Omental fat pad (tissue), 4 donors: Measurements from ENCODE around the gene CACNA1A. TPM values are rescaled to one million over a fixed set of nuclear protein-coding genes. Genes with fewer than 3 reads are reported as not detected.

ENCODE experiments used
- ATAC-seq: fragments of 150-250 bp; one replicate; pipeline ENCODE4 v1.9.1; 2016; ENCODE audit warnings: mild to moderate bottlenecking, moderate library complexity; ENCODE audit not compliant: low FRiP score
- DNase-seq: peaks from one replicate; pipeline ENCODE4 v3.0.0-alpha.2; 2019; ENCODE audit warnings: low spot score
- total RNA-seq, 4 donors: library from RNA; depleted of rRNA; stranded (reverse); fragments of >200 nt; gene quantifications; one replicate each; pipeline ENCODE4 v1.1.0, GENCODE V29; 2016
- TF ChIP-seq, protein P1 (sequence below), 3 donors: fragments of 450-650 bp; IDR thresholded peaks; one replicate each; pipeline ENCODE4 v1.5.1; 2016 to 2017; ENCODE audit warnings: antibody characterized with exemption in 3 of 3, mild to moderate bottlenecking in 3 of 3, moderate library complexity in 2 of 3

CACNA1A gene
- total RNA-seq, 4 donors from 2014 or later = 0.44 to 2.7 (median 0.71) TPM

GRCh38 chr19:13255719-13256059 lies 250.6 kb downstream of the CACNA1A start:
- DNase-seq (no peak), ATAC-seq (no peak)
- TF ChIP-seq, protein P1, sequence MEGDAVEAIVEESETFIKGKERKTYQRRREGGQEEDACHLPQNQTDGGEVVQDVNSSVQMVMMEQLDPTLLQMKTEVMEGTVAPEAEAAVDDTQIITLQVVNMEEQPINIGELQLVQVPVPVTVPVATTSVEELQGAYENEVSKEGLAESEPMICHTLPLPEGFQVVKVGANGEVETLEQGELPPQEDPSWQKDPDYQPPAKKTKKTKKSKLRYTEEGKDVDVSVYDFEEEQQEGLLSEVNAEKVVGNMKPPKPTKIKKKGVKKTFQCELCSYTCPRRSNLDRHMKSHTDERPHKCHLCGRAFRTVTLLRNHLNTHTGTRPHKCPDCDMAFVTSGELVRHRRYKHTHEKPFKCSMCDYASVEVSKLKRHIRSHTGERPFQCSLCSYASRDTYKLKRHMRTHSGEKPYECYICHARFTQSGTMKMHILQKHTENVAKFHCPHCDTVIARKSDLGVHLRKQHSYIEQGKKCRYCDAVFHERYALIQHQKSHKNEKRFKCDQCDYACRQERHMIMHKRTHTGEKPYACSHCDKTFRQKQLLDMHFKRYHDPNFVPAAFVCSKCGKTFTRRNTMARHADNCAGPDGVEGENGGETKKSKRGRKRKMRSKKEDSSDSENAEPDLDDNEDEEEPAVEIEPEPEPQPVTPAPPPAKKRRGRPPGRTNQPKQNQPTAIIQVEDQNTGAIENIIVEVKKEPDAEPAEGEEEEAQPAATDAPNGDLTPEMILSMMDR (IDR thresholded peaks at IDR 0.05) = no peak

GRCh38 chr19:13255041-13255718 lies 251.1 kb downstream of the CACNA1A start:
- DNase-seq (no peak), ATAC-seq (no peak)
- TF ChIP-seq, protein P1 (IDR thresholded peaks at IDR 0.05) = no peak

DNA sequence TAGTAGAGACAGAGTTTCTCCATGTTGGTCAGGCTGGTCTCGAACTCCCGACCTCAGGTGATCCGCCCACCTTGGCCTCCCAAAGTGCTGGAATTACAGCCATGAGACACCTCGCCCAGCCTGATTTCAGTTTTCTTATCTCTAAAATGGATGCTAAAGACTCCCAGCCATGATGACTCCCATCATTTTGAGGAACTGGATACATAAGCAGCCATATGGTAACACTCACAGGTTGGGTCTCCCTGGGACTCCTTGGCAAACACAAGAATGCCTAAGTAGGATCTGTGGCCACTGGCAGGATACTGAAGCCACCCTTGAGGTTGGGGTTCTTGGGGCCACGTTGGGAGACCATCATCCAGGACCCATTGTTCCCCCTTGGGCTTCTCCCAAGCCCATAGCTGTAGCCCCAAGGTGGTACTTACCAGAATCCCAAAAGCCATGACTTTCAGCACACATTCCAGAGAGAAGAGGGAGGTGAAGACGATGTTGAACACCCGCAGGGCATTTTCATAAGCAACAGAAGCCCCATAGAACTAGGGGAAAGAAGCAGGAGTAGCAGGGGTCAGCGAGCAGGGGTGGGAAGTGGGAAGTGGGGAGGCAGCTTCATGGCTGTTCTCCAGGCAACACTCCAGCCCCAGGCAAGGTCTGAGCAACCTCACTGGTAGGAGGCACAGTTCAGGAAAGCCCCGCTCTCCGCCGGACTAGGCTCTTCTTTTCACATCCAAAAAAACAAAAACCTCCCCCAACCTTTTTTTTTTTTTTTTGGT lies 253.5 kb downstream of the CACNA1A start:
- DNase-seq = no peak
- TF ChIP-seq, protein P1 (IDR thresholded peaks at IDR 0.05) = no peak
- ATAC-seq = no peak

- TF ChIP-seq, protein P1 (IDR thresholded peaks at IDR 0.05) = no peak
- no peak for ATAC-seq
- DNase-seq = no peak
Measured at GRCh38 chr19:13244920-13245319, 261.4 kb downstream of the CACNA1A start.

GRCh38 chr19:13241231-13242104 lies 264.8 kb downstream of the CACNA1A start:
- TF ChIP-seq, protein P1 (IDR thresholded peaks at IDR 0.05) = no peak
- ATAC-seq (no peak), DNase-seq (no peak)

GRCh38 chr19:13240312-13241022 lies 265.8 kb downstream of the CACNA1A start:
- DNase-seq (no peak), ATAC-seq (no peak)
- TF ChIP-seq, protein P1 (IDR thresholded peaks at IDR 0.05) = no peak
